Rectal smooth muscle tissue (tissue), 1 donor: ENCODE results near the gene PARP2.

Experiments used
- H3K27ac ChIP-seq: one replicate; pipeline ENCODE4 v1.7.0; 2013; ENCODE audit warnings: low read depth, low read length, inconsistent platforms
- H3K27me3 ChIP-seq: one replicate; pipeline ENCODE4 v1.7.0; 2013; ENCODE audit warnings: low read length; ENCODE audit not compliant: control insufficient read depth, insufficient read depth
- H3K36me3 ChIP-seq: one replicate; pipeline ENCODE4 v1.7.0; 2013; ENCODE audit warnings: low read length; ENCODE audit not compliant: control insufficient read depth, insufficient read depth
- H3K4me1 ChIP-seq: one replicate; pipeline ENCODE4 v1.7.0; 2013; ENCODE audit warnings: low read length; ENCODE audit not compliant: control insufficient read depth, insufficient read depth
- H3K4me3 ChIP-seq: one replicate; pipeline ENCODE4 v1.7.0; 2013; ENCODE audit warnings: low read length
- H3K9ac ChIP-seq: one replicate; pipeline ENCODE4 v1.7.0; 2013; ENCODE audit warnings: low read length

PARP2 gene

GRCh38 chr14:20384321-20384720 lies 40.9 kb downstream of the PARP2 start:
- no peak overlapping the region for H3K27ac ChIP-seq
- H3K36me3 ChIP-seq, result peaks cover 75% of the 10 kb centered on the region
- no peaks in the 10 kb centered on the region for H3K4me1 ChIP-seq
- no peak overlapping the region for H3K9ac ChIP-seq
- H3K4me3 ChIP-seq, result no peak overlapping the region
- no peaks in the 10 kb centered on the region for H3K27me3 ChIP-seq

GRCh38 chr14:20384886-20385285 lies 41.5 kb downstream of the PARP2 start:
- Histone ChIP-seq H3K9ac (no peak overlapping the region), H3K4me3 (no peak overlapping the region), H3K4me1 (no peaks in the 10 kb centered on the region), H3K27ac (no peak overlapping the region), H3K27me3 (no peaks in the 10 kb centered on the region), H3K36me3 (peaks cover 74% of the 10 kb centered on the region)

GRCh38 chr14:20386276-20386855 lies 42.9 kb downstream of the PARP2 start:
- no peaks in the 10 kb centered on the region for H3K4me1 ChIP-seq
- no peak overlapping the region for H3K27ac ChIP-seq
- H3K36me3 ChIP-seq, result peaks cover 75% of the 10 kb centered on the region
- H3K27me3 ChIP-seq, result no peaks in the 10 kb centered on the region
- no peak overlapping the region for H3K4me3 ChIP-seq
- H3K9ac ChIP-seq, result no peak overlapping the region

GRCh38 chr14:20387576-20387975 lies 44.1 kb downstream of the PARP2 start:
- Histone ChIP-seq H3K9ac (no peak overlapping the region), H3K4me3 (no peak overlapping the region), H3K27me3 (no peaks in the 10 kb centered on the region), H3K36me3 (peaks cover 72% of the 10 kb centered on the region), H3K4me1 (no peaks in the 10 kb centered on the region), H3K27ac (no peak overlapping the region)

- Histone ChIP-seq H3K27ac (no peak overlapping the region), H3K4me1 (no peaks in the 10 kb centered on the region), H3K36me3 (peaks cover 72% of the 10 kb centered on the region), H3K9ac (no peak overlapping the region), H3K27me3 (no peaks in the 10 kb centered on the region), H3K4me3 (no peak overlapping the region)
These were observed 44.7 kb downstream of the PARP2 start for GRCh38 chr14:20388159-20388558.

GRCh38 chr14:20391505-20391904 lies 48.1 kb downstream of the PARP2 start:
- peaks cover 59% of the 10 kb centered on the region for H3K36me3 ChIP-seq
- no peaks in the 10 kb centered on the region for H3K4me1 ChIP-seq
- no peaks in the 10 kb centered on the region for H3K27me3 ChIP-seq
- no peak overlapping the region for H3K4me3 ChIP-seq
- H3K9ac ChIP-seq, result no peak overlapping the region
- H3K27ac ChIP-seq, result no peak overlapping the region

- Histone ChIP-seq H3K27me3 (no peaks in the 10 kb centered on the region), H3K4me1 (no peaks in the 10 kb centered on the region), H3K27ac (no peak overlapping the region), H3K36me3 (peaks cover 36% of the 10 kb centered on the region), H3K9ac (no peak overlapping the region), H3K4me3 (no peak overlapping the region)
These were observed 54.1 kb downstream of the PARP2 start for GRCh38 chr14:20397511-20397910.

- no peaks in the 10 kb centered on the region for H3K4me1 ChIP-seq
- H3K27ac ChIP-seq, result no peak overlapping the region
- peaks cover 41% of the 10 kb centered on the region for H3K36me3 ChIP-seq
These were observed 57.1 kb downstream of the PARP2 start for GRCh38 chr14:20400589-20400964.

GRCh38 chr14:20400965-20401593 lies 57.6 kb downstream of the PARP2 start:
- Histone ChIP-seq H3K27ac (no peak overlapping the region), H3K4me1 (no peaks in the 10 kb centered on the region), H3K27me3 (no peaks in the 10 kb centered on the region), H3K36me3 (peaks cover 37% of the 10 kb centered on the region), H3K9ac (no peak overlapping the region), H3K4me3 (no peak overlapping the region)

More at GRCh38 chr14:20400589-20400964, 57.1 kb downstream of the PARP2 start:
- H3K9ac ChIP-seq, result no peak overlapping the region
- no peak overlapping the region for H3K4me3 ChIP-seq
- no peaks in the 10 kb centered on the region for H3K27me3 ChIP-seq

- H3K36me3 ChIP-seq, result peaks cover 42% of the 10 kb centered on the region
- no peak overlapping the region for H3K27ac ChIP-seq
- H3K27me3 ChIP-seq, result no peaks in the 10 kb centered on the region
- H3K4me3 ChIP-seq, result no peak overlapping the region
- no peaks in the 10 kb centered on the region for H3K4me1 ChIP-seq
- H3K9ac ChIP-seq, result no peak overlapping the region
These were observed 60.1 kb downstream of the PARP2 start for GRCh38 chr14:20403521-20403920.
